NCI-H526 (cell line): Measurements from ENCODE around the gene MRAP.

Source experiments
- DNase-seq, 2 experiments: peaks; one replicate each; lab custom pipeline; 2025; lab: John Stamatoyannopoulos, UW

Gene MRAP

DNA sequence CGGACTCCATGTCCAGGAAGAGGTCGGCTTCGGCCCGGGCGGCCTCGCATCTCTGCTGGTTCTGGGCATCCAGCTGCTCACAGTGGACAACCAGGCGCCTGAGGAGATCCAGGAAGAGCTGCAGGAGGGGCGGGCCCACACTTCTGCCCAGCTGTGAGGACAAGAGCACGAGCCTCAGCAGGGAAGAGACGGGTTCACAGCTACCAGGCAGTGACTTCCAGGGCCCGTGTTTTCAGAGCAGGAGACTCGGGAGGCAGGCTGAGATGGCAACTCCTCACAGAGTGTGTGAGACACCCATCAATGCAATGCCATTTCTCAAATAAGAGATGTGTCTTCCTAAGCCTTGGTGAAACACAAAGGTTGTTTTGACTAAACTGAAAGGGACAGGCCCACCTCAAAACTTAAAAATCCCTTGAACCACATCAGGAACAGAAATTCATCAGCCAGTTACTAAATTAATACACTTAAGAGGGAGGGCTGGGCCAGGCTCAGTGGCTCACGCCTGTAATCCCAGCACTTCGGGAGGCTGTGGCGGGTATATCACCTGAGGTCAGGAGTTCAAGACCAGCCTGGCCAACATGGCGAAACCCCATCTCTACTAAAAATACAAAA, 50.8 kb downstream of the MRAP start:
- DNase-seq: no peak

DNA sequence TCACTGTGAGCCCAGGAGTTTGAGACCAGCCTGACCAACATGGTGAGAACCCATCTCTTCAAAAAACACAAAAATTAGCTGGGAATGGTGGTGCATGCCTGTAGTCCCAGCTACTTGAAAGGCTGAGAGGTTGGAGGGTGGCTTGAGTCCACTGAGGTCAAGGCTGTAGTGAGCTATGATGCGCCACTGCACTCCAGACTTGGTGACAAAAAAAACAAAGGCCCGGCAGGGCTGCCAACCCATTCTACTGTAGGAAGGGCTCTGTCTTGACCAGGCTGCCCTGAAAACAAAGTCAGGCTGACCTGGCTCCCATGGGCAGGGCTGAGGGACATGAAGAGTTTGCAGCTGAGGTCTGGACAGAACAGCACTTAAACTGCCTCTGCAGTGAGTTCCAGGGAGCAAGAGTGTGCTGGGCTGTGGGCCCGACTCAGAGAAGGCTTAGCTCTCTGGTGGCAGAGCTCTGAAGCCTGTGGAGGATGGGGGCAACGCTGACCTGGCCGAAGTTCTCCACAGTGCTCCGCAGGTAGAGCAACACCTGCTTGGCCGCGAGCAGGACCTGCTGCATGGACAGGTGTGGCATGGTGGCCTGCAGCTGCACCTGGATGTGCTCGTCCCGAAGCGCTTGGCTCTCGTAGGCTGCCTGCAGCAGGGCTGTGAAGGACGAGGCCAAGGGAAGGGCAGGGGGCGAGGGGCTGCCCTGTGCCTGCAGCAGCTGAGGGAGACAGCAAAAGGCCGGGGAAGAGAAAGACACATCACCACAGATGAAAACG, 51.7 kb downstream of the MRAP start:
- DNase-seq: no peak

DNA sequence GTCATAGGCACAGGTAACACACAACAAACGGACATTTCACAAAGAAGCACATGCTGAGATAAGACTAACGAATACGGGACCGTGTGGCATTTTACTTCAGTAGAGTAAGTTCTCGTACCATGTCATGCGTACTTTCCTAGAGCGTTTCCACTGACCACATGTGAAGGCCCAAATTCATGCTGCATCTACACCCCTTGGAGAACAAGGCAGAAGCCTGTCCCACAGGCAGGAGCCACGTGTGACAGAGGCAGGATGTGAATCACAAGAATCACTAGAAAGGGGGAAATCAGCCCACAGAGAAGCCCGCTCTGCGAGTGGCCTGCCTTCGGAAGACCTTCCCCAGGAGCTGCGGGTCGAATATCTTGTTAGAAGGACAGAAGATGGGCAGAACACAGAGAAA, 52.3 kb downstream of the MRAP start:
- no peak for DNase-seq

DNA sequence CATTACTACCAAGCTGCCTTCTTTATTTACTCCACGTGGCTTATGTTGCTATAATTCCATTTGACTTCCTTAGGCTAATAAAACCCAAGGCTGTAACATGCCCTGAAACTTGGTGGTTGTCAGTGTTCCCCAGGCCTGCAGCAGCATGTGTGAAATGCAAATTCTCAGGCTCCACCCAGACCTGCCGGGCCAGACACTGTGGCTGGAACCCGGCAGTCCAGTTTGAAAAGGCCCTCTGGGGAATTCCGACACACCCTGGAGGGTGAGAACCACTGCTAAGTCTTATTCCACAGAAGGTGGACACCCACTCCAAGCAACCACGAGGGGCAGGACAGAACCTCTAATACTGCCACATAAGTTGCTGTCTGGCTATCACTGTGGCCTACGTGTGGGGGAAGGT, 52.8 kb downstream of the MRAP start:
- DNase-seq: peak; percentile 71 to 93

DNA sequence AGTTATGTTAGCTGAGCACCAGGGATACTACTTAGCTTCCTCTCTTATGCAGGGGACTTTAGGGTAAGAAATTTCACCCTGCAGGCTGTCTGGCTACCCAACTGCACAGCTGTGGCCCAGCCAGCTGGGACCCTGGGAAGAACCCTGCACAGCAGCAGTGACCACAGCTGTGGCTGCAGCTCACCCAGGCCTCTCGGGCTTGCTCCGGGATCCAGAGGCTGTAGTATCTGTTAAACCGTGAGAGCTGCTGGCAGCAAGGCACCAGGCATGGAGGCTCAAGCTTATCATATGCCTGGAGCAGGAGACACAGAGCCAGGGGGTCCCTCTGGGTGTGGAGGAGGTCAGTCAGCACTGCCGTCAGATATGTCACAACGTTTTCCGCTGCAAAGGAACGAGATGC, 53.9 kb downstream of the MRAP start:
- no peak for DNase-seq

DNA sequence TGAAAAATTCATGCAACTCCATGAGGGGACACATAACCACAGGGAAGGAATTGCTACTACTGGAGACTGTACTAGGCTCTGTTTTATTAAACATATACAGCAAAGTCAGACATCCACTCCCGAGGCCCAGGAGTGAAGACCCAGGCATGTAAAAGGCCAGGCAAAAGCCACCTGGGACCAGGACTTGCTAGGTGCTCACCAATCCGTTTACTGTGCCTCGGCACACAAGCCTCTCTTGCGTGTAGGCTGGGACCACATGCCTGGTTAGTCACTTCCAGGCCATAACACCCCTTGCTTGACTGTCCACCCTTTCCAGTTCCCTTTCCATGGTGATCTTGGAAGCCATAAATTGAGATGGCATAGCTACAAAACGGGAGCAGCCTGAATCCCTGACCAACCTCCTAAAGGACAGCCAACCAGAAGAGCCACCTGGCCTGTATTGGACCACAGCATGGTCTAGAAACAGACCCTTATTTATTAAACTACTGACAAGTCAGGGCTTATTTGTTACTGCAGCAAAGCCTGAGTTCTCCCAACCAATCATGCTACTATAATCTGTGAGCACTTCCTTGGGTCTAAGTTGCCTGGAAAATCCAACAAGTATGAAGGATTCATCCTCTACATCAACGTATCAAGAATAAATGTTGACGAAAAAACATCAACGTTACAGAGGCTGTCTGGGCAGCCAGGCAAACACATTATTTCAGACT, 54.5 kb downstream of the MRAP start:
- no peak for DNase-seq

DNA sequence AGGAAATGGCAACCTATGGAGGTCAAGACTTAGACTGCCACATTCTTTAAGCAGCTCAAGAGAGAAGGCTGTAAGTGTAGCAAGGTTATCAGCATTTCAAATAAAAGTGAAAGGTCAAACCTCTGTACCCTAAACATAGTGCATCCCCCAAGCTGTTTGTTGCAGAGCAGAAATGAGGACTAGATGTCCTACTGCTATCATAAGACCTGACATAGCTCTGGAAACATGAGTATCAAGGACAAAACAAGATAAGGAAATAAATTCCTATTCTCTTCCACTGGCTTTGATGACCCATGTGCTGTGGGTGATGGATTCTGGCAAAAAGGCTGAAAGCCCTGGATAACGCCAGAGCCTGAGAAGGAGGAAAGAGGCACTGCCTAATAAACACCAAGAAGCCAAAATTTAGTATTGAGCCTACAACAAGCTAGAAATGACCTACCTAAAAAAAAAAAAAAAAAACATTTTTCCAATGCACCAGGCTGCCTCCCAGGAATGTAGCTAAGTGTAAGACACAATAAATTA, 58.3 kb downstream of the MRAP start:
- no peak for DNase-seq

DNA sequence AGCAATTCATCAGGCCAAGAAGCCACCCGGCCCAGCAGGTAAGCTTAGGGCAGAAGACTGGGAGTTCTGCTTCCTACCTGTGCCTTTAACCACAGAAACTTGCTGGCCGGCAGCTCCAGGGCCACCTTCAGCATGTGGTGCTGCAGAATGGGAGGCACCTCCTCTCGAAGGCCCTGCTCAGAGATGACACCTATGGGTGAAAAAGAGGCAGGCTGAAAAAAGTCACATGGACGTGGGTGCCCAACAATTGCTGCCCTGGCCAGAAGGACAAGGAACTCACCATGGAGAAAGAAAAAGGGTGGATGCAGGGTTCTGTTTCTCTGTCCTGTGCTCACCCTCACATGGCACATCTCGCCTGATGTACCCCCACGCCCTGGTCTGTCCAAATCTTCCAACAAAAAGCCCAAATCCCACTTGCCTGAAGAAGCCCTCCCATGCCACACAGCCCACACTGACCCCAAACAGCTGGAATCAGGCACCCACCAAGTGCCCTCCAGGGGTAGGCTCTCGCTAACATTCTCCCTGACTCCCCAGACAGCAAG, 61.1 kb downstream of the MRAP start:
- DNase-seq: peak in 1 of 2 experiments; percentile 31

DNA sequence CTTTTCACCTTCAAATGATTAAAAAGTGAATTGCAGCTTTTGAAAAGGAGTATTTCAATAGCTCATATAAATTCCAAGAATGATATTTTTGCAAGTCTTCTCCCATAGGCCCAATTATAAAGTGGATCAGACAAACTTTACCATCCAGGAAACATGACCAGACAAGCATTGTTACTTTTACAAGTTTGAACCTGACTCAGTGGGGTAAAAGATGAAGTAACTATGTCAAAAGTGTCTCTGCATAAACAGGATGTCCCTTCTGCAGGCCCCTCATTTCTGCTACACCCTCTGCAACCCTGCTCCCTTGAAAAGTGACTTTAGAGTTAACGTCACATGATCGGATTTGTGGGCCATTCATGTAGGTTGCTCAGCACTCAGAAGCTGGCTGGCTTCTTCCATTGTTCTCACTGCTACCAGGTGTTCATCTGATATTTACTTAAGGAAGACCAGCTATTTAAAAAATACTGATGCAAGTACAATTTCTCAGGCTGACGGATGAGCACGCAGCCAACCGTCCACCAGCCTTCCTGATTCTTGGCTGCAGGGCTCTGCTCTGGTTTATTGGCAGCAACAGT, 61.8 kb downstream of the MRAP start:
- DNase-seq: no peak
